H9 (cell line): ENCODE results near the gene FIGNL2. TPM values are rescaled to one million over a fixed set of nuclear protein-coding genes. Genes with fewer than 3 reads are reported as not detected.

Experiments
- DNase-seq: peaks from one replicate; pipeline ENCODE4 v3.0.0-alpha.2; 2017
- H2AFZ ChIP-seq: one replicate; pipeline ENCODE4 v1.6.1; 2013; ENCODE audit warnings: mild to moderate bottlenecking, low read length, control low read depth, moderate library complexity
- H2AK5ac ChIP-seq: 2 replicates; pipeline ENCODE4 v1.6.1; 2013; ENCODE audit warnings: low read length, control low read depth, mixed read lengths; ENCODE audit not compliant: insufficient read length
- H2BK120ac ChIP-seq: one replicate; pipeline ENCODE4 v1.6.1; 2013; ENCODE audit warnings: low read depth, mild to moderate bottlenecking, low read length, control low read depth, inconsistent platforms; ENCODE audit not compliant: poor library complexity, severe bottlenecking
- H2BK12ac ChIP-seq: 2 replicates; pipeline ENCODE4 v1.6.1; 2013; ENCODE audit warnings: low read length, control low read depth, mixed read lengths, low read depth; ENCODE audit not compliant: insufficient read length
- H2BK15ac ChIP-seq: 2 replicates; pipeline ENCODE4 v1.6.1; 2013; ENCODE audit warnings: low read depth, low read length, control low read depth
- H2BK20ac ChIP-seq: one replicate; pipeline ENCODE4 v1.6.1; 2013; ENCODE audit warnings: low read depth, mild to moderate bottlenecking, low read length, control low read depth, inconsistent platforms; ENCODE audit not compliant: poor library complexity, severe bottlenecking
- H2BK5ac ChIP-seq: 2 replicates; pipeline ENCODE4 v1.6.1; 2013; ENCODE audit warnings: low read length, control low read depth, mixed read lengths; ENCODE audit not compliant: insufficient read length
- H3K14ac ChIP-seq: 2 replicates; pipeline ENCODE4 v1.6.1; 2013; ENCODE audit warnings: low read length, control low read depth; ENCODE audit not compliant: insufficient read depth
- H3K18ac ChIP-seq: 2 replicates; pipeline ENCODE4 v1.6.1; 2013; ENCODE audit warnings: low read depth, mild to moderate bottlenecking, mixed read lengths, low read length, control low read depth; ENCODE audit not compliant: insufficient read length
- H3K23ac ChIP-seq: 2 replicates; pipeline ENCODE4 v1.6.1; 2013; ENCODE audit warnings: low read length, control low read depth, mixed read lengths, low read depth; ENCODE audit not compliant: insufficient read length
- H3K23me2 ChIP-seq: 2 replicates; pipeline ENCODE4 v1.6.1; 2013; ENCODE audit warnings: low read depth, mild to moderate bottlenecking, mixed read lengths, low read length, control low read depth; ENCODE audit not compliant: insufficient read length, poor library complexity, severe bottlenecking
- H3K27ac ChIP-seq: 2 replicates; pipeline ENCODE4 v1.5.1; 2013; ENCODE audit warnings: low read length, control low read depth, mixed read lengths, low read depth; ENCODE audit not compliant: insufficient read length
- H3K27me3 ChIP-seq: 2 replicates; pipeline ENCODE4 v1.6.1; 2013; ENCODE audit warnings: low read length, control low read depth, inconsistent platforms; ENCODE audit not compliant: insufficient read depth
- H3K4ac ChIP-seq: 2 replicates; pipeline ENCODE4 v1.6.1; 2013; ENCODE audit warnings: low read depth, mild to moderate bottlenecking, control low read depth, inconsistent platforms, low read length, moderate library complexity
- H3K4me1 ChIP-seq: 2 replicates; pipeline ENCODE4 v1.6.1; 2013; ENCODE audit warnings: low read length, control low read depth, inconsistent platforms; ENCODE audit not compliant: insufficient read depth
- H3K4me2 ChIP-seq: 2 replicates; pipeline ENCODE4 v1.6.1; 2013; ENCODE audit warnings: low read length, control low read depth, mixed read lengths; ENCODE audit not compliant: insufficient read length, insufficient read depth
- H3K56ac ChIP-seq: 2 replicates; pipeline ENCODE4 v1.6.1; 2013; ENCODE audit warnings: low read depth, mild to moderate bottlenecking, mixed read lengths, low read length, control low read depth; ENCODE audit not compliant: insufficient read length
- H3K79me1 ChIP-seq: 2 replicates; pipeline ENCODE4 v1.6.1; 2013; ENCODE audit warnings: low read depth, mild to moderate bottlenecking, moderate library complexity, low read length, control low read depth, inconsistent platforms; ENCODE audit not compliant: insufficient read depth, poor library complexity, severe bottlenecking
- H3K79me2 ChIP-seq: 2 replicates; pipeline ENCODE4 v1.6.1; 2013; ENCODE audit warnings: low read length, control low read depth, inconsistent platforms; ENCODE audit not compliant: insufficient read depth
- H3K9ac ChIP-seq: 2 replicates; pipeline ENCODE4 v1.6.1; 2013; ENCODE audit warnings: low read length, control low read depth, mixed read lengths; ENCODE audit not compliant: insufficient read length; ENCODE audit errors: extremely low read depth
- H3K9me3 ChIP-seq: one replicate; pipeline ENCODE4 v1.6.1; 2013; ENCODE audit warnings: low read depth, low read length, inconsistent platforms; ENCODE audit not compliant: control insufficient read depth
- H3T11ph ChIP-seq: one replicate; pipeline ENCODE4 v1.6.1; 2013; ENCODE audit warnings: mild to moderate bottlenecking, low read length, control low read depth, inconsistent platforms
- H4K20me1 ChIP-seq: one replicate; pipeline ENCODE4 v1.6.1; 2013; ENCODE audit not compliant: control insufficient read depth, insufficient read length, insufficient read depth
- H4K5ac ChIP-seq: 2 replicates; pipeline ENCODE4 v1.6.1; 2013; ENCODE audit warnings: low read depth, mild to moderate bottlenecking, mixed read lengths, low read length, control low read depth; ENCODE audit not compliant: insufficient read length
- H4K8ac ChIP-seq: replicated peaks from 2 replicates; pipeline ENCODE4 v1.6.1; 2013; ENCODE audit warnings: low read length, control low read depth, mixed read lengths, low read depth; ENCODE audit not compliant: insufficient read length
- H4K91ac ChIP-seq: 2 replicates; pipeline ENCODE4 v1.6.1; 2013; ENCODE audit warnings: low read depth, mild to moderate bottlenecking, moderate library complexity, mixed read lengths, low read length, control low read depth; ENCODE audit not compliant: insufficient read length
- H3K27ac Mint-ChIP-seq, 3 experiments: 2 replicates in 2 of 3; 3 replicates in 1 of 3; pipeline ENCODE4 v1.8.0; 2020 to 2021; ENCODE audit warnings: mixed read lengths in 3 of 3, mild to moderate bottlenecking in 1 of 3, moderate library complexity in 1 of 3
- H3K27me3 Mint-ChIP-seq: 2 replicates; pipeline ENCODE4 v1.8.0; 2021; ENCODE audit warnings: low read depth, mild to moderate bottlenecking, moderate library complexity, mixed read lengths
- H3K36me3 Mint-ChIP-seq, 3 experiments: 2 replicates in 2 of 3; 3 replicates in 1 of 3; pipeline ENCODE4 v1.8.0; 2020 to 2021; ENCODE audit warnings: low read depth in 3 of 3, mixed read lengths in 3 of 3; ENCODE audit not compliant: insufficient read depth in 1 of 3
- H3K4me1 Mint-ChIP-seq, 2 experiments: 2 replicates each; pipeline ENCODE4 v1.8.0; 2020; ENCODE audit warnings: mixed read lengths in 2 of 2
- H3K4me3 Mint-ChIP-seq, 2 experiments: 2 replicates in 1 of 2; 3 replicates in 1 of 2; pipeline ENCODE4 v1.8.0; 2020 to 2021; ENCODE audit warnings: mild to moderate bottlenecking in 2 of 2, mixed read lengths in 2 of 2, moderate library complexity in 1 of 2
- H3K9me3 Mint-ChIP-seq, 2 experiments: 2 replicates in 1 of 2; 3 replicates in 1 of 2; pipeline ENCODE4 v1.8.0; 2020; ENCODE audit warnings: mild to moderate bottlenecking in 2 of 2, mixed read lengths in 2 of 2, moderate library complexity in 1 of 2
- CTCF ChIP-seq: fragments of 200-600 bp; sonication (generic); conservative IDR thresholded peaks from 3 replicates; pipeline ENCODE4 v1.8.0; 2021; ENCODE audit warnings: antibody characterized with exemption, mild to moderate bottlenecking
- WGBS: extraction: QIAGEN DNeasy Blood & Tissue Kit; methylation state at CpG from one replicate; pipeline ENCODE4 v1.1.7; 2013; ENCODE audit warnings: missing lambda C conversion rate, low lambda C conversion rate, mixed read lengths; ENCODE audit not compliant: insufficient read length; ENCODE audit errors: extremely low coverage; 5-methylcytosine and 5-hydroxymethylcytosine counted together
- total RNA-seq: library from RNA; stranded (reverse); gene quantifications from 2 replicates; pipeline ENCODE4 v1.2.1, GENCODE V29; 2021

FIGNL2 gene
- total RNA-seq, 1 experiment from 2014 or later = 19.7 TPM

- Mint-ChIP-seq H3K27ac (no peak overlapping the region), H3K9me3 (no peaks in the 10 kb centered on the region), H3K27me3 (peaks cover 14% of the 10 kb centered on the region), H3K4me1 (peaks cover 10 to 14% of the 10 kb centered on the region in 2 experiments), H3K36me3 (no peaks in the 10 kb centered on the region; a peak in 1 of 7 replicates), H3K4me3 (no peak overlapping the region)
- WGBS = no CpG with 5 or more reads among the region's 3 CpGs
- Histone ChIP-seq H3K9me3 (no peaks in the 10 kb centered on the region), H4K8ac (no peak overlapping the region), H2BK20ac (no peak overlapping the region), H4K5ac (no peak overlapping the region), H3T11ph (no peak overlapping the region), H2BK12ac (no peak overlapping the region), H3K9ac (no peak overlapping the region), H3K56ac (no peak overlapping the region), H3K18ac (no peak overlapping the region), H3K79me1 (no peaks in the 10 kb centered on the region), H3K4me2 (no peak overlapping the region), H2BK120ac (no peak overlapping the region), H3K27ac (no peak overlapping the region), H2AK5ac (no peak overlapping the region), H3K4me1 (no peaks in the 10 kb centered on the region), H4K91ac (no peak overlapping the region), H2BK15ac (no peak overlapping the region), H4K20me1 (no peaks in the 10 kb centered on the region), H2BK5ac (no peak overlapping the region), H2AFZ (no peak overlapping the region), H3K23me2 (no peaks in the 10 kb centered on the region), H3K27me3 (peaks cover 2% of the 10 kb centered on the region; the same call in 1 of the 2 replicates), H3K79me2 (no peaks in the 10 kb centered on the region), H3K23ac (no peak overlapping the region), H3K14ac (no peak overlapping the region), H3K4ac (no peak overlapping the region)
- DNase-seq = no peak
- TF ChIP-seq CTCF = no peak
These were observed 47.7 kb upstream of the FIGNL2 start for GRCh38 chr12:51896236-51896635.
